ENCODE results near the gene ALPK3.

DNA sequence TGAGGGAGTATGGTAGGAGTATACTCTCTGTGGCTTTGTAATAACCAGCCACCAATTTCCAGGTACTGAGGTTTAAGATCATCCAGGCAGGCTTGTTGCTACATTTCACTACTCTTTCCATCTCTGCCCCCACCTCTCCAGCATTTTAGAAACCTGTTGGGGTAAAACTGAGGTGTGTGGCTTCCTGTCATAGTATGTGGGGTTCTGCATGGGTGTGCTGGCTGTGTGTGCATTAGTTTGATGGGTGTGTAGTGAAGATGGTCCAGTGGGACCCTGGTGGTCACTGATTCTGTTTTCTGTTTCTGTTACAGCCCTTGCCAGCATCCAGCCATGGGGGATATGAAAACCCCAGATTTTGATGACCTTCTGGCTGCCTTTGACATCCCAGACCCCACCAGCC lies 34.8 kb upstream of the ALPK3 start:
- TF ChIP-seq CTCF (IDR thresholded peaks at IDR 0.05) = no peak
- TF ChIP-seq ZFX (IDR thresholded peaks at IDR 0.05; ENCODE audit: borderline replicate concordance) = no peak

Measured in 22Rv1 (cell line).